Stimulated activated CD8-positive, alpha-beta memory T cell treated with anti-CD3 and anti-CD28 coated beads, Interleukin-4, amount 100 ng/mL, for 4 hours (primary cell): ENCODE data around the gene REXO1.
A peak's percentile ranks its signal among the peaks of the same experiment; 100 is the strongest.

ENCODE experiments used
- DNase-seq, 2 donors: peaks; one replicate each; pipeline ENCODE4 v3.0.0-alpha.2; 2020; ENCODE audit warnings: low read depth in 2 of 2, low spot score in 1 of 2

Gene REXO1

GRCh38 chr19:1767464-1767933 lies 80.8 kb downstream of the REXO1 start:
- peak; percentile 14 to 33 for DNase-seq

- DNase-seq: no peak
Observed at GRCh38 chr19:1766800-1767352, 81.4 kb downstream of the REXO1 start.

GRCh38 chr19:1765904-1766799 lies 82.1 kb downstream of the REXO1 start:
- DNase-seq: no peak
